ENCODE data around the gene CREB3L4. TPM values are rescaled to one million over a fixed set of nuclear protein-coding genes. Genes with fewer than 3 reads are reported as not detected.

The CREB3L4 gene
- total RNA-seq, 1 experiment from 2014 or later = 9.0 TPM

DNA sequence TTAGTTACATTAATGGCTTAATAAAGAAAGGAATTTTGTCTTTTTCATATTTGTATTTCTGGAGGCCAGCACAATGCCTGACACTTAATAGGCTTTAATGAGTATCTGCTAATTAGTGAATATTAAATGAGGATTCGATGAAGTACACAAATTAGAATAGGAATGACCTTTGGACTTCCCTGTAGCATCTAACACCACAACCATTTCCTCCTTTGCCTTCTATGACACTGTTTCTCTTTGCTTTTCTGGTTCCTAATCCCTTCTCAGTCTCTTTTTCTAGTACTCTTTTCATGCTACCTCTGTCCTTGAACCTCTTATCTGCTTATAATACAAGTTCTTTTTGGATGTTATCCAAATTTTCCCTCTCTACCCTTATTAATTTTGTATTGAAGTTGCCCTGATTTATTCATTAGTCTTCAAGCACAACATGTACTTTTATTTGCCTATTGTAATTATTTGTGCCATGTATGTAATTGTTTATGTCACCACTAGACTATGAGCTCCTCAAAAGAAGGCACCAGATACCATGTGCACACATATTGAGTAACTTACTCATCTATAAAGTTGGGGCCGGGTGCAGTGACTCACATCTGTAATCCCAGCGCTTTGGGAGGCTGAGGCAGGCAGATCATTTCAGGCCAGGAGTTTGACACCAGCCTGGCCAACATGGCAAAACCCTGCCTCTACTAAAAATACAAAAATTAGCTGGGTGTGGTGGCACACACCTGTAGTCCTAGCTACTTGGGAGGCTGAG lies 46.6 kb downstream of the CREB3L4 start:
- no peaks in the 10 kb centered on the region for H3K27me3 ChIP-seq (replicated peaks; ENCODE audit: control insufficient read depth, insufficient read depth, low read length)
- no peak for DNase-seq
- Mint-ChIP-seq H3K9me3 (ENCODE audit: unreplicated experiment) (no peaks in the 10 kb centered on the region), H3K27ac (ENCODE audit: unreplicated experiment) (no peak overlapping the region), H3K4me1 (ENCODE audit: low read depth, unreplicated experiment) (peaks cover 13% of the 10 kb centered on the region), H3K27me3 (ENCODE audit: insufficient read depth, unreplicated experiment) (no peaks in the 10 kb centered on the region), H3K4me3 (ENCODE audit: unreplicated experiment) (no peak overlapping the region), H3K36me3 (ENCODE audit: insufficient read depth, unreplicated experiment) (no peaks in the 10 kb centered on the region)
- no peaks in the 10 kb centered on the region for H3K9me3 ChIP-seq
- CTCF ChIA-PET = interaction anchor here (0.8 kb wide), 1 partner anchor 90 kb away, joined by 3 read pairs; no protein-coding TSS in a partner anchor
- no peaks in the 10 kb centered on the region for H3K36me3 ChIP-seq (ENCODE audit: control insufficient read depth, insufficient read depth, low read length)
- TF ChIP-seq, protein P1, sequence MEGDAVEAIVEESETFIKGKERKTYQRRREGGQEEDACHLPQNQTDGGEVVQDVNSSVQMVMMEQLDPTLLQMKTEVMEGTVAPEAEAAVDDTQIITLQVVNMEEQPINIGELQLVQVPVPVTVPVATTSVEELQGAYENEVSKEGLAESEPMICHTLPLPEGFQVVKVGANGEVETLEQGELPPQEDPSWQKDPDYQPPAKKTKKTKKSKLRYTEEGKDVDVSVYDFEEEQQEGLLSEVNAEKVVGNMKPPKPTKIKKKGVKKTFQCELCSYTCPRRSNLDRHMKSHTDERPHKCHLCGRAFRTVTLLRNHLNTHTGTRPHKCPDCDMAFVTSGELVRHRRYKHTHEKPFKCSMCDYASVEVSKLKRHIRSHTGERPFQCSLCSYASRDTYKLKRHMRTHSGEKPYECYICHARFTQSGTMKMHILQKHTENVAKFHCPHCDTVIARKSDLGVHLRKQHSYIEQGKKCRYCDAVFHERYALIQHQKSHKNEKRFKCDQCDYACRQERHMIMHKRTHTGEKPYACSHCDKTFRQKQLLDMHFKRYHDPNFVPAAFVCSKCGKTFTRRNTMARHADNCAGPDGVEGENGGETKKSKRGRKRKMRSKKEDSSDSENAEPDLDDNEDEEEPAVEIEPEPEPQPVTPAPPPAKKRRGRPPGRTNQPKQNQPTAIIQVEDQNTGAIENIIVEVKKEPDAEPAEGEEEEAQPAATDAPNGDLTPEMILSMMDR (IDR thresholded peaks at IDR 0.05; ENCODE audit: insufficient read depth in 1 of 2, low read depth in 1 of 2, low read length in 1 of 2, severe bottlenecking in 1 of 2, unreplicated experiment in 1 of 2) = no peak
- POLR2A ChIA-PET = no interaction called here
- no TSS peak for BruUV-seq (replicated peaks)
- H3K4me1 ChIP-seq = peaks cover 6% of the 10 kb centered on the region; the same call in 1 of the 2 replicates
- H3K4me3 ChIP-seq (ENCODE audit: low read depth, low read length) = no peak overlapping the region
- intact Hi-C loops (cut with micrococcal nuclease; ENCODE audit: unreplicated experiment) = no loop called here

DNA sequence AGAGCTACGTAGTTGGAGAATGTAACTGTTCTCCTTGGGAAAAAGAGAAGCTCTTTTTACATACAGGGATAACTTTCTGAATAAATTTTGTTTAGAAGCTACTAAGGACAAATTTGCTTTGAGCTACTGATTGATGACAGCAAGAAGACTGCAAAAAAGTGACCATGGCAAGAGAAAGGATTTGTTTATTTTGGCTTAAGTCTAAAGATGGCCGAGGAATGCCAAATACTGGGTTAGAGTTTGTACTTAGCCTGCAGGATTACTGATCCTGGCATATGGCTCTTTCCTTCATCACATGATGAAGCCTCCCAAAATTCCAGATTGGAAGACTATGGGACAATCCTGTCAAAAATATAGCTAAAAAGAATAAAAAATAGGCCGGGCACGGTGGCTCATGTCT lies 51.6 kb downstream of the CREB3L4 start:
- BruUV-seq (replicated peaks) = no TSS peak
- Mint-ChIP-seq H3K9me3 (ENCODE audit: unreplicated experiment) (no peaks in the 10 kb centered on the region), H3K36me3 (ENCODE audit: insufficient read depth, unreplicated experiment) (no peaks in the 10 kb centered on the region), H3K4me1 (ENCODE audit: low read depth, unreplicated experiment) (peaks cover 10% of the 10 kb centered on the region), H3K27ac (ENCODE audit: unreplicated experiment) (no peak overlapping the region), H3K27me3 (ENCODE audit: insufficient read depth, unreplicated experiment) (no peaks in the 10 kb centered on the region), H3K4me3 (ENCODE audit: unreplicated experiment) (no peak overlapping the region)
- Histone ChIP-seq H3K4me3 (ENCODE audit: low read depth, low read length) (no peak overlapping the region), H3K4me1 (peaks cover 3% of the 10 kb centered on the region; the same call in 1 of the 2 replicates), H3K27me3 (replicated peaks; ENCODE audit: control insufficient read depth, insufficient read depth, low read length) (no peaks in the 10 kb centered on the region), H3K9me3 (no peaks in the 10 kb centered on the region), H3K36me3 (ENCODE audit: control insufficient read depth, insufficient read depth, low read length) (no peaks in the 10 kb centered on the region)
- TF ChIP-seq, protein P1 (IDR thresholded peaks at IDR 0.05; ENCODE audit: insufficient read depth in 1 of 2, low read depth in 1 of 2, low read length in 1 of 2, severe bottlenecking in 1 of 2, unreplicated experiment in 1 of 2) = no peak
- CTCF ChIA-PET = no interaction called here
- POLR2A ChIA-PET = no interaction called here
- intact Hi-C loops (cut with micrococcal nuclease; ENCODE audit: unreplicated experiment) = no loop called here
- DNase-seq = no peak

DNA sequence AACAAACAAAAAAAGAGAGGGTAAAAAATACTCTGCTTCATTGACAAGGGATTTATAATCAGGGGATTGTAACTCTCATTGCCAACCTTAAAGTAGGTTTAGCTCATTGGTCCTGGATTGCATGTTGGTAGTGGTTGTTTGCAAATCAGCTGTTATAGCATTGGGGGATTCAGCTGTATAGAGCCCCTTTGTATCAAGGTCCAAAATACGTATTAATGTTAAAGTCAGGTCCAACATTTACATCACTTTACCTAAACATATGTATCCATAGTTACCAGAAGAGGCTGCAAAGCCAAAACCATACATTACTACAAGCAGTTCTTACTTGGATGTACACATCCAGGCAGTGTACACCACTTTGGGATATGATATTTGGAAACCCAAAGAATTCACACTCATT lies 52.2 kb downstream of the CREB3L4 start:
- Histone ChIP-seq H3K4me1 (no peaks in the 10 kb centered on the region), H3K4me3 (ENCODE audit: low read depth, low read length) (no peak overlapping the region), H3K36me3 (ENCODE audit: control insufficient read depth, insufficient read depth, low read length) (no peaks in the 10 kb centered on the region), H3K27me3 (replicated peaks; ENCODE audit: control insufficient read depth, insufficient read depth, low read length) (no peaks in the 10 kb centered on the region), H3K9me3 (no peaks in the 10 kb centered on the region)
- peaks cover 7% of the 10 kb centered on the region for H3K4me1 Mint-ChIP-seq (ENCODE audit: low read depth, unreplicated experiment)
- no peaks in the 10 kb centered on the region for H3K27me3 Mint-ChIP-seq (ENCODE audit: insufficient read depth, unreplicated experiment)
- no peak overlapping the region for H3K27ac Mint-ChIP-seq (ENCODE audit: unreplicated experiment)
- ChIA-PET CTCF (no interaction called here), POLR2A (no interaction called here)
- no peak for DNase-seq
- intact Hi-C loops (cut with micrococcal nuclease; ENCODE audit: unreplicated experiment) = no loop called here
- no TSS peak for BruUV-seq (replicated peaks)
- no peaks in the 10 kb centered on the region for H3K36me3 Mint-ChIP-seq (ENCODE audit: insufficient read depth, unreplicated experiment)
- H3K9me3 Mint-ChIP-seq (ENCODE audit: unreplicated experiment) = no peaks in the 10 kb centered on the region
- H3K4me3 Mint-ChIP-seq (ENCODE audit: unreplicated experiment) = no peak overlapping the region
- TF ChIP-seq, protein P1 (IDR thresholded peaks at IDR 0.05; ENCODE audit: insufficient read depth in 1 of 2, low read depth in 1 of 2, low read length in 1 of 2, severe bottlenecking in 1 of 2, unreplicated experiment in 1 of 2) = no peak

Small RNA genes lying within 50 kb of the gene (microRNA-seq; reads per million reads assigned to microRNA genes)
- gene MIR6737 = not detected

Other genes with a start within 250 kb of the CREB3L4 start
- gene INTS3, start 239.9 kb upstream of the CREB3L4 start, total RNA-seq (2022) = 39.0 and 43.4 TPM in 2 replicates
- gene SLC27A3, start 192.5 kb upstream of the CREB3L4 start, total RNA-seq (2022) = 22.8 and 27.2 TPM in 2 replicates
- gene GATAD2B, start 44.9 kb upstream of the CREB3L4 start, total RNA-seq (2022) = 38.0 and 42.6 TPM in 2 replicates
- gene DENND4B, start 21.2 kb upstream of the CREB3L4 start, total RNA-seq (2022) = 78.2 and 79.0 TPM in 2 replicates
- 24.4 and 30.8 TPM in 2 replicates for gene CRTC2, start 9.3 kb upstream of the CREB3L4 start, total RNA-seq (2022)
- 135 and 150 TPM in 2 replicates for gene SLC39A1, start 4.4 kb upstream of the CREB3L4 start, total RNA-seq (2022)
- gene JTB, start 9.8 kb downstream of the CREB3L4 start, total RNA-seq (2022) = 123 and 124 TPM in 2 replicates
- gene RAB13, start 18.4 kb downstream of the CREB3L4 start, total RNA-seq (2022) = 77.4 and 79.3 TPM in 2 replicates
- gene RPS27, start 22.9 kb downstream of the CREB3L4 start, total RNA-seq (2022) = 2,648 and 2,676 TPM in 2 replicates
- 0.07 and 0.19 TPM in 2 replicates for gene NUP210L, start 187.2 kb downstream of the CREB3L4 start, total RNA-seq (2022)
- 681 and 698 TPM in 2 replicates for gene TPM3, start 224.2 kb downstream of the CREB3L4 start, total RNA-seq (2022)
- not detected in 2 replicates for gene CFAP141, start 238.4 kb downstream of the CREB3L4 start, total RNA-seq (2022)